AG08396 (cell line): ENCODE measurements around the gene SLC7A10.
"Not testable (repeated sequence)": the region's sequence is repeated elsewhere in the genome, so short reads cannot be mapped to it uniquely, and the experiment has no call there.

Experiments used
- DNase-seq: peaks from one replicate; pipeline ENCODE4 v3.0.0; 2012; ENCODE audit warnings: low spot score, mixed read lengths

The SLC7A10 gene

DNA sequence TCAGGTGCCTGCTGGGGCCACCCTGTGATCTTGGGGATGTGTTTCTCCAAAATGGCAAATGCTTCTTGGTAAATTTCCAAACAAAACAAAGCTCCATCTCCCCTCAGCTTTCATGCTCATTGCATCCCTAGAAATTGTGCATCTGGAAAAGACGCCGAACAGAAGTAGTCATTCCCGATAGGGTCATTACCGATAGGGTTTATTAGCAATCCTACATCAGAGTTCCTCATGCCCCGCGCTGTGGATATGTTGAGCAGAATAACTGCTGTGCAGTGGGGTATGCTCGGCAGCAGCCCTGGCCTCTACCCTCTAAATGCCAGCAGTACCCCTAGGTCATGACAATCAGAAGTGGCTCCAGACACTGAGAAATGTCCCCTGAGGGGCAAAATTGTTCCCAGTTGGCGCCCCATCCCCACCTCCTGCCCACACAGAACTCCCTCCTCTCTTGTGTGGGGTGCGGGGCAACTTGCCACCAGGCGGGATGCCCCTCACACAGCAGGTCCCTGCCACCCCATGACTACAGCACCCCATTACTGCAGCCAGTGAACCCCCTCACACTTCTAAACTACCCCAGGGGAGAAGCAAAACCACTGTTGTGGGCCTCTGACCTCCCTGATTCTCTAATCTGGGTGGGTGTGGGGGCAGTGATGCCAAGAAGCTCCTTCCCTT, 13.0 kb upstream of the SLC7A10 start:
- no peak for DNase-seq

DNA sequence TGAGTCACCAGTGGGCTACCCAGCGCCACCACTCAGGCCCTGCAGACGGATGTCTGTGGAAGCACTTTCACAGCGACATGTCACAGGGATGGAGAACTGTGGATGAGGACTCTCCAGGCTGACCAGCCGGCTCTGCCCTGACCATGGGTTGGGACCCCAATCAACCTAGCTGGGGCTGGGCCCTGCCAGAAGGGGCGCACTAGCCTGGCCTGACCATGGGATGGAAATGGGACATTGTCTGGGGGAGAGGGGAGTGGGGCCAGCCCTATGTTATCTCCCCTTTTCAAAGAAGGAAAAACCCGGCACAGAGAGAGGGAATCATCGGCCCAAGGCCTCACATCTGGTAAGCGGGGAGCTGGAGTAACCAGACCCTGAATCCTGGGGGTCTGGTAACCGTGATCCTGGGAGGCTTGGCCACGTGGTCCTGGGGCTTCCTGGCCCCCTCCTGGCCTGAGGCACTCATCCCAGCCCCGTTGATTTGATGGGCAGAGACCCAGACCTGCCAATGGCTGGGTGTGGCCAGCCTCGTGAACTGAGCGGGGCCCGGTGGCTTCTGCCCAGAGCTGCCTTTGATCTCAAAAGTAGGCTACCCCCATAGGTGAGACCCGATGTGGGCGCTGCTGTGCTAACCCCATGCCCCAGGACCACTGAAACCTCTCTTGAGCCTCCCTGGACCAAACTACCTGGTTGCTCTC, 11.2 kb upstream of the SLC7A10 start:
- no peak for DNase-seq

DNA sequence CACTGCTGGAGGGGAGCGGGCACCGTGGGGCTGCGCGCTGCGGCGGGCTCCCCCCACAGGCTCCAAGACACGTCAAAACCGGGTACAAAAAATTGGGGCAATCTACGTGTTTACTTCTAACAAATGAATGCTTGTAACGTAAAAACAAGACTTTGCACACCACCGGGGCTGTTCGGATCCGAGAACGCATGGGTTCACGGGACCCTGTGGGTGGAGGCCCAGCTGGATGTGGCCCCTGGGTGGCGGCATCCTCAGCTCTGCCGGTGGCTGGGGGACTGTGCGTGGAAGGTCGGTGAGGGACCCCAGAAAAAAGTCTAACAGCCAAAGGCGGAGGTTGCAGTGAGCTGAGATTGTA, 10.3 kb upstream of the SLC7A10 start:
- no peak for DNase-seq

- DNase-seq = peak; percentile 88
Observed at GRCh38 chr19:33235269-33235995, 9.8 kb upstream of the SLC7A10 start.

- DNase-seq = no peak
Observed at GRCh38 chr19:33234736-33235135, 9.1 kb upstream of the SLC7A10 start.

DNA sequence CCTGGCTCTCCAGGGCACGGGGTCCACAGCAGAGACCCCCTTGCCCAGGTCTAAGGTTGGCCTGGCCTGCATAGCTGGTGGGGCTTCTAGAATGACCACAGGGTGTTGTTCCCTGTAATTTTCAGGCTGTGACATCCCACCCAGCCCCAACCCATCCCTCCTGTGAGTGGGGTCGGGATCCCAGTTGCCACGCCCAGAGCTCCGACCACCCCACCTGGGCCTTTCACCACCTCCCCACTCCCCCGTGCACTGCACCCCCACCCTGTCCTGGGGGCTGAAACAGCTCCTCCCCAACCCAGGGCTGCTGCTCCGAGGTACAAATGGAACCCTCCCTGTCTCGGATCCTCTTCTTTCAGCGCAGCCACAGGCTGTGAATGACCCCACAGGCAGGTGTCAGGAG, 8.4 kb upstream of the SLC7A10 start:
- no peak for DNase-seq

DNA sequence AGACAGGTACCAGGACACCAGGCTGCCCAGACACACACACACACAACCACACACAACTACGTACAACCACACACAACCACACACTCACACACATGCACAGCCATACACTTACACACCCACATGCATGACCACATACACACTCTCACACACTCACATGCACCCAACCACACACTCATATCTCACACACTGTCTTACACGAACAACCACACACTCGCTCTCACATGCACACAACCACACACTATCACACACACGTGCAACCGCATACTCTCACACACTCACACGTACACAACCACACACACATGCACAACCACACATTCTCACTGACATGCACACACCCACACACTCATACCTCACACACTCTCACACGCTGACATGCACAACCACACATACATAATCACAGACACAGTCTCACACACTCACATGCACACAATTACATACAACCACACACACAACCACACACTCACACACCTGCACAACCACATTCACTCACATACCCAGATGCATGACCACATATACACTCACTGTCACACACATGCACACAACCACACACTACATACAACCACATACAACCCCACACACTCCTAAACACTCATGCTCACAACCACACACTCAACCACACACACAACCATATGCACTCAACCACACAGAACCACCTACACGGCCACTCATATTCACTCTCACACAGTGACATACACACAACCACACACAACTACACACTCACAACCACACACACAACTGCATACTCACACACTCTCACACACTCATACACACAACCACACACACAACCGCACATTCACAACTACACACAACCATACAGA, 7.6 kb upstream of the SLC7A10 start:
- DNase-seq = no peak

- DNase-seq = no peak
Observed at GRCh38 chr19:33232656-33233055, 7.0 kb upstream of the SLC7A10 start.

GRCh38 chr19:33231511-33231910, 5.9 kb upstream of the SLC7A10 start:
- no peak for DNase-seq

DNA sequence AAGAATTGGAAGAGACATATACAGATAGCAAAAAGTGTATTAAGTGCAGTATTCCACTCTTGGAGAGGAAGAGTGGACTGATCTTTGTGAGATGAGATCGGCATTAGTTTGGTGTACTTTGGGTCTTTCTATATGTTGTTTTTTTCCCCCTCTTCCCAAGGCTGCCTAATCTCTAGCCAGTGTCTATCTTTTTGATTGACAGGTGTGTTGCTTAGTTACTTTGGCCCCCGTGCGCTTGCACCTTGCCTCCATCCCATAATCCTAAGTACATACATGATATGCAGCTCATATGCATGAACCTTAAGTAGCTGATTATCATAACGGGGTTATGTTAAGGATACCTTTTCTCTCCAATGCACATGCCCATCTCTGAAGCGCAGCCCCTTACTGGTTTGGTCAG, 4.3 kb upstream of the SLC7A10 start:
- DNase-seq = no peak

GRCh38 chr19:33227870-33228599, 2.4 kb upstream of the SLC7A10 start:
- no peak for DNase-seq

DNA sequence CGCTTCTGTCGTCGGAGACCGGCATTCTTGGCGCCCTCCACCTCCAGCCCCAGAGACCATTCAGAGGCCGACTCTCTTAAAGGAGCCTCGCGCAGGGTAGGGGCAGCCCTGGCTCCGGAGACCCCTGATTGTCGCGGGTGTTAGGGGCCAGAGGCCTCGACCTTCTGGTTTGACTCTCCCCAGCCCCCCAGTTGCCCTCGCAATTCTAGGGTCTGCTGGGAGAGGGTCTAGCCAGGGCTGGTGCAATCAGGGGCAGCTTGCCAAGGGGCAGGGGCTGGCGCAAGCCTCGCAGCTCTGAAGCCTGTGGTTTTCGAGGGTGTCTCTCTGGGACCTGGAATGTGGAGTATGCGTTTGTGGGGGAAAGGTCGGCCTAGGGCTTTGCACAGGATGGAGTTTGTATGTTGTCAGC, 1.6 kb upstream of the SLC7A10 start:
- DNase-seq = peak; percentile 59

DNA sequence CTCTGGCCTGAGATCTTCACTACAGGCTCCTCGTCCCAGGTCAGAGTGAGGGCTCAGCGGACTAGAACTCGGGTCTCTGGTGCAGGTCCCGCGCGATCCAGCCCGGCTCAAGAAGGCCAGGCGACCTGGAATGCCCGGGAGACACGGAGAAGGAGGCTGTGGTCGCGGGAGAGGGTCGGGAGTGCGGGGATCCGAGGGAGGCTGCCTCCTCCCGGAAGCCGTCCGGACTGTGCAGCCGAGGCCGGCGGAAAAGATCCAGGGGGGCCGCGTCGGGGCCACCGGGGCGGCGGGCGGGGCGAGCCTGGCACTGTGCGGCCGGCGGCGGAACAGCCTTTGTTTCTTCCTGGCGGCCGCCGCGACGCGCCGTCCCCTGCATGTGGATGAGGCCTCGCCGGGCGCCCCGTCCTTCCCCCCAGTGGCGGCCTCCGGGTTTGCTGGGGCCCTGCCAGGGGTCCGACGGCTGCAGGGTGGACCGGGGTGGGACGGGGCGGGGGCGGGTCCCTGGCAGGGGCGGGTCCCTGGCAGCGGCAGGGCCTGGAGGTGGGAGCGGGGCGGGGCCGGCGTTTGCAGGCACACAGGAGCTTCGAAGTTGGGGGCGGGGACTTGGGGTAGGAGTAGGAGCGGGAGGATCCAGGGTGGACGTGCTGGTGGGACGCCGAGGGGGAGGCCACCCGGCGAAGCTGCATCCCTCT, 1.0 kb upstream of the SLC7A10 start:
- DNase-seq = no peak

GRCh38 chr19:33224694-33225457, 774 bp downstream of the SLC7A10 start:
- DNase-seq = no peak

DNA sequence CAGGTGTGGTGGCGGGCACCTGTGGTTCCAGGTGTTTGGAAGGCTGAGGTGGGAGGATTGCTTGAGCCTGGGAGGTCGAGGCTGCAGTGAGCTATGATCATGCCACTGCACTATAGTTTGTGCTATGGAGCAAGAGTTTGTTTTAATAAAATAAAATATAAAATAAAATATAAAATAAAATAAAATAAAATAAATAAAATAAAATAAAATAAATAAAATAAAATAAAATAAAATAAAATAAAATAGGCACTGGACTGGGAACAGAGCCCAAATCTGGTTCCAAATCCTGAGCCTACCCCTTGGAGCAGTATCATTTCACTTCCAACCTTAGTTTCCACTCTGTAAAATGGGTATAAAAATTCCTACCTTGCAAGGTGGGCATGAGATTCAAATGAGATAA, 3.4 kb downstream of the SLC7A10 start:
- not testable (repeated sequence) for DNase-seq

DNA sequence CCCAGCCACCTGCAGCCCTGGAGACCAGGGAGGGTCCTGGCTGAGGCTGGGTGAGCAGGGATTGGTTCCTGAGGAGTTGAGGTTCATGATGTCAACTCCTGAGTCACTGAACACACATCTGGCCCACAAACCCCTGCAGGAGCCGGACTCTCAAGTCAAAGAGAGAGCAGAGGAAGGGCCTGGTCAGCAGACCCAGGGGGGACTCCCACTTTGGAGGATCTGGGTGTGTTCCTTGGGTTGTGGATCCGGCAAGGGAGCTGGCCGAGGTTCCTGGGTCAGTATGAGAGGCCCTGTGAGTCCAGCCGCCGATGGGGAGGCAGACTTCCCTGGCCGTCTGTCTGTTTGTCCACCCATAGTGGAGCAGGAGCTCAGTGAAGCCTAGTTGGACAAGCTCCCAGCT, 4.0 kb downstream of the SLC7A10 start:
- no peak for DNase-seq

DNA sequence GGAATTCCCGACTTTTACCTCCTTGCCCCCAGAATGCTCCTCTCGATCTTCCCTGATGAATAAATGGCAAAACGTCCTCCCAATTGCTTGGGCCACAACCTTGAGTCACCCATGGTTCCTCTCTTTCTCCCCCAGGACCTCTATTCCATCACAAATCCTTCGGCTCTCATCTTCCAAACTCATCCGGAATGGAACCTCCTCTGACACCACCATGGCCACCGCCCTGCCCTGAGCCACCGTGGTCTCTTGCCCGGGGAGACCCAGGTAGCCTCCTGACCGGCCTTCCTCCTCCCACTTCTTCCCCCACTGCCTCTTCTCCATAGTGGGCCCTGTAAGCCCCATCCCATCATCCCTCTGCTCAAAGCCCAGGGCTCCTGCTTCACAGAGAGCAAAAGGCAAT, 4.9 kb downstream of the SLC7A10 start:
- DNase-seq = no peak

DNA sequence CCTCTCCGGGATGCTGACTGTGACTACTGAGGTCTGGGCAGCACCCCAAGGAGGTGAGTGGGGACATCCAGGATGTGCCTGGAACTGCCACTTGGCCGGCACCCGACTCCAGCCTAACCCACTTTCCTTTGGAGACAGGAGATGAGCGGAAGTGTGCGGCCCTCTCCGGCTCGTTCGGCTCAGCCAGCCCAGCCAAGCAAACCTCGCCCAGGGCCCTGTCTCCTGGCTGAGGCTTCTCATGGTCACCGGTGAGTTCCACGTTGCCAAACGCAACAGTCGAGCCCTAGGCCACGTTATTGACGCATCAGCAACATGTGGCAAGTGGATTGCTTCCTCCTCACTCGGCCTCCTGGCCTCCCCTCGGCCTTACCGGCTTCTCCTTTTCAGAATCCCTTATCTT, 5.5 kb downstream of the SLC7A10 start:
- no peak for DNase-seq

DNA sequence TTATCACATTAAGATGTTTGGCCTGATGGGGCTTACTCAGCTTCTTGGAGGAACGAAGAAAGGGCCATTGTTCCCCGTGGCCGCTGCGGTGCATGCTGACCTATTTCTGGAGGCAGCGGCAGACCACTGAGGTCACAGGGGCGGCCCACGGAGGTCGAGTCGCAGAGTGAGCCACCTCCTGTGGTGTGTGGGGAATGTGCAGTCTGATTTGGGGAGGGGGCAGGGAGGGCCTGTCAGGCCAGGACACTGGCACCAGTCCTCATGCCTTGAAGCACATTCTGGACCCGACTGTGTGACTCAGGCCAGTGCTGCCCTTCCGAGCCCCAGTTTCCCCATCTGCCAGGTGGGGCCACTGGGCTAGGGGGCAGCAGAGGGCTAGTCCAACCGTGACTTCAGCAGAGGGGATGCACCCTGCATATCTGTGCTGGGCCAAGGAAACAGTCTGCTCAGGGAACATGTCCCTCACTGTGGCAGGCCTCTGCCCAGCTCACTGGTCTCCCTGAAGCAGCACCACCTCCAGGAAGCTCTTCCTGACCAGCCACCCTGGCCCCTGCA, 6.3 kb downstream of the SLC7A10 start:
- no peak for DNase-seq

DNA sequence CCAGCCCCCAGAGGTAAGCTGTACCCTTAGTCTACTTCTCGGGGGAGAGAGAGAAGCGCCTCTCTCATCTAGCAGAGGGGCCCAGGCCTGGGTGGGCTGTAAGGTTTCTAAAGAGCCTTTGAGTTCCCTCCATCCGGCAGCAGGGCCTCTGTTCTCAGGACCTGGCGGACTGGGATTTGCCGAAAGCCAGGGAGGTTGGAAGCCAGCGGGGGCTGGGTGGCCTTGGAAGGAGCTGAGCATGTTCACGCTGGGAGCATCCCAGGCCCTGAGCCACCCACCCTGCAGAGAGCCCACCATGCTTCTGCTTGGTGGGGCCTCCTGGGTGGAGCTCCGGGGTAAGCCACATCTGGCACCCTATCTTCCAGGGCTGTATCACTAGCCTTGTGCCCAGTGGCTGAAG, 7.8 kb downstream of the SLC7A10 start:
- no peak for DNase-seq
